Fibroblast of the conjunctiva (primary cell): Measurements from ENCODE around the gene PRDM7.
"Not testable (repeated sequence)": the region's sequence is repeated elsewhere in the genome, so short reads cannot be mapped to it uniquely, and the experiment has no call there.

Experiments
- DNase-seq: peaks from one replicate; pipeline ENCODE4 v3.0.0-alpha.2; 2010; ENCODE audit warnings: low read depth

PRDM7 gene

DNA sequence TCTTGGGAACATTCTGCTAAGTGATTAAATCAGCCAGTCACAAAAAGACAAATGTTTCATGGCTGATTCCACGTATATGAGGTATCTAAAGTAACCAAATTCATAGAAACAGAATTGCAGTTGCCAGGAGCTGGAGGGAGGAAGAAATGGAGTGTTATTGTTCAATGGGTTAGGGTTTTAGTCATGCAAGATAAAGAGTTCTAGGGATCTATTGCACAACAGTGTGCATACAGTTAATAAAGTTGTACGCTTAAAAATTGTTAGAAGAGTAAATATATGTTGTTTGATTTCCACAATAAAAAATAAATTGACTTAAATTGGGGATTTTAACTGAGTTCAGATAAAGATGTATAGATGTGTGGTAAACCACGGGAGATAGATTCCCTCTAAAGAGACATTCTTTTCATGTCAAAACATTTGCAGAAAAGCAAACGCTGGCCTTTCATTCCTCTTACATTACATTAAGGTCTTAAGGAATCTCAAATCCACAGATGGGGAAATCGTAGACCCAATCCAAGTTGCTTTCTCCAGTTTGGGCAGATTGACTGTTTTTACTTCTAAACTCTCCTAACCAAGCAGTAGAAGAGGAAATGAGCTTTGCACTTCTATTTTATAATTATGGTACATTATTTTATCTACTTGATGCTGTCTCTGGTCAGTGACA lies 4.6 kb downstream of the PRDM7 start:
- DNase-seq, result no peak

DNA sequence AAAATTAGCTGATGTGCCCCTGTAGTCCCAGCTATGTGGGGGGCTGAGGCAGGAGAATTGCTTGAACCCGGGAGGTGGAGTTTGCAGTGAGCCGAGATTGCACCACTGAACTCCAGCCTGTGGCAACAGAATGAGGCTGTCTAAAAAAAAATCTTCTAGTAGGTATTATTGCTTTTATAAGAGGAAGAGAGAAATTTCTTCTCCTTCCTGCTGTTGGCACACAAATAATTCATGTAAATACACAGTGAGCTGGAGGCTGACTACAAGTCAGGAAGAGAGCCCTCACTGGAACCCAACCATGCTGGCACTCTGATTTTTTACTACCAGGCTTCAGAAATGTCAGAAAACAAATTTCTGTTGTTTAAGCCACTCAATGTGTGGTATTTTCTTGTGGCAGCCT lies 6.7 kb downstream of the PRDM7 start:
- DNase-seq, result no peak

DNA sequence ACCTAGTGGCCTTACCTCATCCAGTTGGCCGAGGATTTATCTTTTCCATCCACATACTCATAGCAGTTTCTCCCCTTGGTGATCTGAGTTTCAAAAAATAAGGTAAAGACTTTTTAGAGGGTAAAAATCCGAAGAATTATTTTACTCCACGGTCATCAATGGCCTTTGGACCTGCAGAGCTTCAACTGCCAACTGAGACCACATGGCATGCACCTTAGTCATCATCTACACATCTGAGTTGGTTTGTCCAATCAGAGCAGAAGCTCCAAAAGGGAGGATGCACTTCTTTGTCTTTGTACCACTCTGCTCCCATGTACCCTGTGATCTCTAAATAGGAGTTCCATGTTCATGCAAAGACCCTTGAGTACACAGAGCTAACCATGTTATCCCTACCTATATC lies 15.7 kb downstream of the PRDM7 start:
- DNase-seq, result no peak

DNA sequence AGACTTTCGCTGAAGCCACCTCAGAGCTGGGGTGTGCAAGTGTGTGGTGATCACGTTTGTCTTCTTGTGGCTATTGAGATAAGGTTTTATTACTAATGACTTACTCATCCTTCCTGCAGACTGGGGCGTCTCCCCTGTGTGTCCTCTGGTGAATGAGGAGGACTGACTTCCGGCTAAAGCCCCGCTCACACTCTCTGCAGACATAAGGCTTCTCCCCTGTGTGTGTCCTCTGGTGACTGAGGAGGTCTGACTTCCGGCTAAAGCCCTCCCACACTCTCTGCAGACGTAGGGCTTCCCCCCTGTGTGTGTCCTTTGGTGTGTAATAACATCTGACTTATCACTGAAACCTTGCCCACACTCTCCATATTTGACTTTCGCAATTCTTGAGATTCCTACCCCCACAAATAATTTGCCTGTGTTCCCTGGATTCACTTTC lies 19.4 kb downstream of the PRDM7 start:
- no peak for DNase-seq

- DNase-seq, result not testable (repeated sequence)
Observed at GRCh38 chr16:90056521-90056920, 20.6 kb downstream of the PRDM7 start.

DNA sequence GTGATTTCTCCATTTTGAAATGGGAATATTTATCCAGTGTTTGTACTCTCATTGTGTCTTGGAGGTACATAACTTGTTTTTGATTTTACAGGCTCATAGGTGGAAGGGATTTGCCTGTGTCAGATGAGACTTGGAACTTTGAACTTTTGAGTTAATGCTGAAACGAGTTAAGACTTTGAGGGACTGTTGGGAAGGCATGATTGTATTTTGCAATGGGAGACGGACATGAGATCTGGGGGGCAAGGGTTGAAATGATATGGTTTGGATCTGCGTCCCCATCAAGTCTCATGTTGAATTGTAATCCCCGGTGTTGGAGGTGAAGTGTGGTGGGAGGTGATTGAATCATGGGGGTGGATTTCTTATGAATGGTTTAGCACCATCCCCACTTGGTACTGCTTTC lies 21.8 kb downstream of the PRDM7 start:
- no peak for DNase-seq

GRCh38 chr16:90054554-90054953 lies 22.6 kb downstream of the PRDM7 start:
- DNase-seq, result no peak

DNA sequence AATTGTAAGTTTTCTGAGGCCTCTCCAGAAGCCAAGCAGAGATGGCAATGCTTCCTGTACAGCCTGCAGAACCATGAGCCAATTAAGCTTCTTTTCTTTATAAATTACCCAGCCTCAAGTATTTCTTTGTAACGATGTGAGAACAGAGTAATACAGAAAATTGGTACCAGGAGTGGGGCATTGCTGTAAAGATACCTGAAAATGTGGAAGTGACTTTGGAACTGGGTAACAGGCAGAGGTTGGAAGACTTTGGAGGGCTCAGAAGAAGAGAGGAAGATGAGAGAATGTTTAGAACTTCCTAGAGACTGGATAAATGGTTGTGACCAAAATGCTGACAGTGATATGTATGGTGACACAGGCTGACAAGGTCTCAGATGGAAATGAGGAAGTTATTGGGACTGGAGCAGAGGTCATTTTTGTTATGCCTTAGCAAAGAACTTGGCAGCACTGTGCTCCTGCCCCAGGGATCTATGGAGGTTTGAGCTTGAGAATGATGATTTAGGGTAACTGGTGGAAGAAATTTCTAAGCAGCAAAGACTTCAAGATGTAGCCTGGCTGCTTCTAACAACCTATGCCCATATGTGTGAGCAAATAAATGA lies 23.1 kb downstream of the PRDM7 start:
- no peak for DNase-seq

GRCh38 chr16:90050969-90051368 lies 26.2 kb downstream of the PRDM7 start:
- no peak for DNase-seq

GRCh38 chr16:90048737-90049330 lies 28.3 kb downstream of the PRDM7 start:
- no peak for DNase-seq

DNA sequence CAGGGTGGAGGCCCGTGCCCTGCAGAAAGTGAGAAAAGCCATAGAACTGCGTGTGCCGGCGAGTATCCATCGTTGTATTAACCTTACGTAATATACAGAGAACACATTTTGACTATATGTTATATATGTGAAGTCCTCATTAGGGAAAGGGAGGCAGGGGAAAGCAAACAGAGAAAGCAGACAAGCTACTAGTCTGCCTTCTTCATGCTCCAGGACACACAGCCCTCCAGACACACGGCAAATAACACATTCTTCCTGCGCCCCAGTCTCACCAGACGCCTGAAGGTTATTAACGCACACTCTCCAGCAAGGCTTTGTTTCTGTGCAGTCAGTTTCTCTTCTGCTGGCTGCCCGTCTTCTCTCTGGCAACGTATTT lies 28.8 kb downstream of the PRDM7 start:
- no peak for DNase-seq

GRCh38 chr16:90047714-90048346 lies 29.3 kb downstream of the PRDM7 start:
- DNase-seq, result no peak

DNA sequence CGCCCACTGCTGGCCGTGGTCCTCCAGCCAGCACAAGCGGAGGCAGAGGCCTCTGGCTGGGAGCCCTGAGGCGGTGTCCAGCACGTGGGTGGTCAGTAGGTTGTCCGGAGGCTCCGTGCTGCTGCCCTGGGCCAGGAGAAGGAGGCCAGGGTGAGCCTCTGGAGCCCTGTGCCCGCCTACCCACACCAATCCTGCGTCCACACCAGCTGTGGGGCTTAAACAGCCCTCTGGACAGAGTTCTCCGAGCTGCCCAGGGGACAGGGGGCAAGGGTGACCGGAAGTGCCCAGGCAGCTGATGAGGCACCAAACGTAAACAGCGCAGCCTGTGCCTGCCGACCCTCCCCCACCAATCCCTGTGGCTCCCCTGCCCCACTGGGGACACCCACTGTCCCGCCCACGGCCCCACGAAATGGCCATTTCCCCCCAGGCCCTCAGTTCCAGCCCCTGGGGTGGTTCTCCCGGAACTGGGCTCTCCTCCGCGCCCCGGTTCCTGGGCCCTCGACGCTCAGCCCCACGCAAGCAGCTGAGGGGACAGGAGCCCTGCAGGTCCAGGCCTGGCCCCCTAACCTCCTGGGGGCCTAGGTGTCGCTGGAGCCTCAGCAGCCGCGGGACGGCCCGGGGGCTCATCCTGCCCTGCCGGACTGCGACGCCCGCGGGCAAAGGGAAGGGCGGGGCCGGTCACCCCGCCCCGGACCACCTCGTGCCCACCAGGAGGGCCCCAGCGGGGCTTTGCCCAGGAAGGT lies 30.0 kb downstream of the PRDM7 start:
- DNase-seq, result peak; percentile 40

GRCh38 chr16:90046122-90046970 lies 30.8 kb downstream of the PRDM7 start:
- no peak for DNase-seq

DNA sequence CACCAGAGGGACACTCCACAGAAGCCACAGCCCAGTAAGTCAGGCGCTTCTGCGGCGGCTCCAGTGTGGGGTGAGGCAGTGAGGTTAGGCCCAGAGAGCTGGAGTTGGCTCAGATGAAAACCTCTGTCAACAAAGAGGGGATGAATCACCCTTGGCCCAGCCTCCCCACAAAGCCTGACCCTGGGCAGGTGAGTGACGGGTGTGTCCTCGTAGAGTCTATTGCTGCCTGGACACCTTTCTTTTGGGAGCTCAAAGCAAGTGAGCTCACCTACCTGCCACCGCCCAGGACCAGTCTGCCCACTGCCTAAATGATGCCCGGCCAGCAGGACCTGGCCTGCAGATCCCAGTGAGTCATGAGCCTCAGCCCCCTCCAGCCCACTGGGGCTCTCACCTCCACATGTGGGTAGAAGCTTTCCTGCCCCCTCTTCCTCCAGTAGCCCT lies 33.0 kb downstream of the PRDM7 start:
- DNase-seq, result no peak

- DNase-seq, result no peak
Observed at GRCh38 chr16:90043526-90043925, 33.6 kb downstream of the PRDM7 start.

GRCh38 chr16:90042946-90043514 lies 34.1 kb downstream of the PRDM7 start:
- DNase-seq, result no peak

DNA sequence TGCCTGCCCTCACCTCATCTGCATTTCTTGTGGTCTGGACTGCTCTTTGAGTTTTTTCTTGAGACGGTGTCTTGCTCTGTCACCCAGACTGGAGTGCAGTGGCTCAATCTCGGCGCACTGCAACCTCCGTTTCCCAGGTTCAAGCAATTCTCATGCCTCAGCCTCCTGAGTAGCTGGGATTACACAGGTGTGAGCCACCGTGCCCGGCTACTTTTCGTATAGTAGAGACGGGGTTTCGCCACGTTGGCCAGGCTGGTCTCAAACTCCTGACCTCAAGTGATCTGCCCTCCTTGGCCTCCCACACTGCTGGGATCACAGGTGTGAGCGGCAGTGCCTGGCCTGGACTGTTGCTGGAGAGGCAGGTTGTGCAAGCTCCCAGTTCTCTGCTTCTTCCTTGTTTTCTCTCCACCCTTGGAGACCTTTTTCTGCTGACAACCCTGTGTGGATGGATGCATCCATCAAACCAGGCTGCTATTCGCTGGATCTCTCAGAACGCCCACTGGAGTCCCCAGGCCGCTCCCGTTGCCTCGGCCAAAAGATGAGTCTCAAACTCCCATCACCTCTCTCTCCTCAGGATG lies 35.1 kb downstream of the PRDM7 start:
- no peak for DNase-seq

DNA sequence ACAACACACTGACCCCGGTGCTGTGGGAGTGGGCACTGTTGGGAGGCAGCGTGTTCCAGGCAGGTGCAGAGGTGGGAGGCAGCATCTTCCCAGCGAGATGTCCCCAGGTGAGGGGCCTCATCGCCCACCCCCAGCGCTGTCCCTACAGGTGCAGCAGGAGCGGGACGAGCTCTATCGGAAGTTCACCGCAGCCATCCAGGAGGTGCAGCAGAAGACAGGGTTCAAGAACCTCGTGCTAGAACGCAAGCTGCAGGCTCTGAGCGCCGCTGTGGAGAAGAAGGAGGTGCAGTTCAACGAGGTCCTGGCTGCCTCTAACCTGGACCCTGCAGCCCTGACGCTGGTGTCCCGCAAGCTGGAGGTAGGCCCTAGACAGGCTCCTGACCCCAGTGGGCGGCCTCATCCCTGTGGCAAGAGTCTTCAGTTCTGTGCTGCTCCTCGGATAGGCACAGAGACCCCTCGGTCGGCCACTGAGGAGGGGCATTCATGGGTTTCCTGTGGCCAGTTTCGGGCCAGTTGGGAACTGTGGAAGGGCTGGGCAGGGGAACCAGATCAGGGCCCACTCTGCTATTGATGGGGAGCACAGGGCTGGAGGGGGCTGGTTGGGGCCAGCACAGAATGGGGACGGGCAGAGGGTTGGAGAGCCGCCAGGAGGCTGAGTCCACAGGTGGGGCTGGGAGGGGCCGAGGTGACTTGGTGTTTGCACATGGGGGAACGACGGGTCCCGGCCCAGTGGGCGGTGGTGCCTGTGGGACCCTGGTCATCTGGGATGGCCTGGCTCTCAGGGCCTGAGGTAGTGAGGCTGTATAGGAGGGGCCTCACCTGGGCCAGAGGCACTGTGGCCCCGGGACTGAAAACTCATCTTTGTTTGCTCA lies 36.7 kb downstream of the PRDM7 start:
- DNase-seq, result no peak

DNA sequence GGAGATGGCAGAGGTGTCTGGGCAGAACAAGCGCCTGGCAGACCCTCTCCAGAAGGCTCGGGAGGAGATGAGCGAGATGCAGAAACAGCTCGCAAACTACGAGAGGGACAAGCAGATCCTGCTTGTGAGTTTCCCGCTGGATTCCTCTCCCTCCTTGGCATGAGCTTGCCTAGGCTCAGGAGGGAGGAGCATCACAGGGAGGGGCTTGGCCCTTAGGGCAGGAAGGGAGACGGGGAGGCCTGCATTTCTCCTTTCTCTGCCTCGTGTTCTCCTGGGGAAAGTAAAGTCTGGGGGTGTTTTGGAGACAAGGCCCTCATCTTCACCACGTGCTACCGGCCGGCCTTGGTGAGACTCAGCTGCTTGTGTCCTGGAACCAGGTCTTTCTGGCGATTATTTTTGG lies 39.9 kb downstream of the PRDM7 start:
- DNase-seq, result no peak
